GM18526 (cell line): ENCODE measurements around the gene SIM1.

Source experiments
- POLR2A ChIP-seq: IDR thresholded peaks from 3 replicates; pipeline ENCODE4 v1.6.1; 2011; ENCODE audit not compliant: insufficient read length; ENCODE audit errors: extremely low read depth

The SIM1 gene

GRCh38 chr6:100464903-100465700, at the start of gene SIM1:
Gene SIM1, minus strand, starts transcription at chr6:100464921. Its CDS starts 1,453 bp downstream, at chr6:100463468.
- no peak for TF ChIP-seq POLR2A

- TF ChIP-seq POLR2A = no peak
These were observed 47.6 kb upstream of the SIM1 start for GRCh38 chr6:100512203-100512862.

GRCh38 chr6:100509101-100509500, 44.4 kb upstream of the SIM1 start:
- TF ChIP-seq POLR2A = no peak

GRCh38 chr6:100506651-100507050, 41.9 kb upstream of the SIM1 start:
- TF ChIP-seq POLR2A = no peak

GRCh38 chr6:100504786-100505737, 40.3 kb upstream of the SIM1 start:
- no peak for TF ChIP-seq POLR2A

GRCh38 chr6:100503043-100503705, 38.5 kb upstream of the SIM1 start:
- no peak for TF ChIP-seq POLR2A

GRCh38 chr6:100493206-100493888, 28.6 kb upstream of the SIM1 start:
- no peak for TF ChIP-seq POLR2A

GRCh38 chr6:100491952-100492670, 27.4 kb upstream of the SIM1 start:
- no peak for TF ChIP-seq POLR2A

- TF ChIP-seq POLR2A = no peak
These were observed 25.3 kb upstream of the SIM1 start for GRCh38 chr6:100490065-100490464.

- TF ChIP-seq POLR2A = no peak
These were observed 23.5 kb upstream of the SIM1 start for GRCh38 chr6:100488244-100488643.

- TF ChIP-seq POLR2A = no peak
These were observed 22.9 kb upstream of the SIM1 start for GRCh38 chr6:100487638-100488037.

GRCh38 chr6:100485268-100485667, 20.5 kb upstream of the SIM1 start:
- no peak for TF ChIP-seq POLR2A

GRCh38 chr6:100484474-100484873, 19.8 kb upstream of the SIM1 start:
- no peak for TF ChIP-seq POLR2A

- TF ChIP-seq POLR2A = no peak
These were observed 18.0 kb upstream of the SIM1 start for GRCh38 chr6:100482698-100483097.
